ENCODE measurements around the gene CSH2.
"Not testable (repeated sequence)": the region's sequence is repeated elsewhere in the genome, so short reads cannot be mapped to it uniquely, and the experiment has no call there.

GRCh38 chr17:63909586-63909985, 36.1 kb upstream of the CSH2 start:
- TF ChIP-seq, protein P1, sequence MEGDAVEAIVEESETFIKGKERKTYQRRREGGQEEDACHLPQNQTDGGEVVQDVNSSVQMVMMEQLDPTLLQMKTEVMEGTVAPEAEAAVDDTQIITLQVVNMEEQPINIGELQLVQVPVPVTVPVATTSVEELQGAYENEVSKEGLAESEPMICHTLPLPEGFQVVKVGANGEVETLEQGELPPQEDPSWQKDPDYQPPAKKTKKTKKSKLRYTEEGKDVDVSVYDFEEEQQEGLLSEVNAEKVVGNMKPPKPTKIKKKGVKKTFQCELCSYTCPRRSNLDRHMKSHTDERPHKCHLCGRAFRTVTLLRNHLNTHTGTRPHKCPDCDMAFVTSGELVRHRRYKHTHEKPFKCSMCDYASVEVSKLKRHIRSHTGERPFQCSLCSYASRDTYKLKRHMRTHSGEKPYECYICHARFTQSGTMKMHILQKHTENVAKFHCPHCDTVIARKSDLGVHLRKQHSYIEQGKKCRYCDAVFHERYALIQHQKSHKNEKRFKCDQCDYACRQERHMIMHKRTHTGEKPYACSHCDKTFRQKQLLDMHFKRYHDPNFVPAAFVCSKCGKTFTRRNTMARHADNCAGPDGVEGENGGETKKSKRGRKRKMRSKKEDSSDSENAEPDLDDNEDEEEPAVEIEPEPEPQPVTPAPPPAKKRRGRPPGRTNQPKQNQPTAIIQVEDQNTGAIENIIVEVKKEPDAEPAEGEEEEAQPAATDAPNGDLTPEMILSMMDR (IDR thresholded peaks at IDR 0.05), result not testable (repeated sequence)
- not testable (repeated sequence) for TF ChIP-seq POLR2A (IDR thresholded peaks at IDR 0.05)

Data from tibial nerve (tissue), 3 donors.